Activated CD4-positive, CD25-positive, alpha-beta regulatory T cell treated with anti-CD3 and anti-CD28 coated beads, Interleukin-2, amount 50 U/mL, for 24 hours (primary cell): Measurements from ENCODE around the gene IL1A.

Experiments
- ATAC-seq, 2 donors: fragments of 150-1000 bp; cut with Tn5 transposase; one replicate each; pipeline ENCODE4 v1.10.0; 2021; ENCODE audit warnings: mild to moderate bottlenecking in 1 of 2, moderate library complexity in 1 of 2

The IL1A gene

DNA sequence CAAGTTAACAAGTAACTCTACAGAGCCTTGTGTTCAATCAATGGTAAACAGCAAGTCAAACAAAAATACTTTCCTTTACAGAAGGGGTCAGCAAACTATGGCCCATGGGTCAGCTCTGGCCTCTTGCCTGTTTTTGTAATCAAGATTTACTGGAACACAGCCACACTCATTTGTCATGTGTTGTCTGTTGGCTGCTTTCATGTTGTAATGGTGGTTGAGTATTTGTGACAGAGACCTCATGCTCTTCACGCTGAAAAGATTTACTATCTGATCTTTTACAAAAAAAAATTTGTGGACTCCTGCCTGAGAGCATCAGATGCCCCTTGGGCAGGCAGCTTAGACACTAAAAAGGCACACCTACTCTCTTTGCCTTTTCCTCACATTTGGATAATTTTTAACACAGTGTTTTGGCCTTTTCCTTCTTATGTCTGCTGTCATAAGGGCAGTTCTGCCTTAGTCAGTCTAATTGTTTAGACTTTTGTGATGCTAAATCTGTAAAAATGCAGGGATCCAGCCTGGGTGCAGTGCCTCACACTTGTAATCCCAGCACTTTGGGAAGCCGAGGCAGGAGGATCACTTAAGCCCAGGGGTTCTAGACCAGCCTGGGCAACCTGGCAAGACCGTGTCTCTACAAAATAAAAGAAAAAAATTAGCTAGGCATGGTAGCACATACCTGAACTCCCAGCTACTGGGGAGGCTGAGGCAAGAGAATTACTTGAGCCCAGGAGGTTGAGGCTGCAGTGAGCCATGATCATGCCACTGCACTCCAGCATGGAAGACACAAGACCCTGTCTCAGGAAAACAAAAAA, 34.0 kb upstream of the IL1A start:
- no peak for ATAC-seq

DNA sequence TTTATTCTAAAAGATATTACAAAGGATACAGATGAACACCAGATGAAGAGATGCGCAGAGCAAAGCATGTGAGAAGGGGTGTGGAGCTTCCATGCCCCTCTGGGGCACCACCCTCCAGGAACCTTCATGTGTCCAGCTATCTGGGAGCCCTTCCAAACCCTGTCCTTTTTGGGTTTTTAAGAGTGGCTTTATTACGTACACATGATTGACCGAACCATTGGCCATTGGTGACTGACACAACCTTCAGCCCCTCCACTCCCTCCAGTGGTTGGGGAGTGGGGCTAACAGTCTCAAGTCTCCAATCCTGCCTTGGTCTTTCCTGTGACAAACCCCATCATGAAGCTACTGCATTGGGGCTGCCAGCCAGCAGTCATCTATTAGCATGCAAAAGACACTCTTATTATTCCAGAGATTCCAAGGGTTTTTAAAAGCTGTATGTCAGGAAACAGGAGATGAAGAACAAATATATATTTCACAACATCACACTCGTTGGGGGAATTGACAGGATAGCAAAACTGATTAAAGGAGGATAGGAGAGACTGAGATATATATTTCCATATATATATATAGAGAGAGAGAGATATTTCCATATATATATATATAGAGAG, 32.9 kb upstream of the IL1A start:
- no peak for ATAC-seq

DNA sequence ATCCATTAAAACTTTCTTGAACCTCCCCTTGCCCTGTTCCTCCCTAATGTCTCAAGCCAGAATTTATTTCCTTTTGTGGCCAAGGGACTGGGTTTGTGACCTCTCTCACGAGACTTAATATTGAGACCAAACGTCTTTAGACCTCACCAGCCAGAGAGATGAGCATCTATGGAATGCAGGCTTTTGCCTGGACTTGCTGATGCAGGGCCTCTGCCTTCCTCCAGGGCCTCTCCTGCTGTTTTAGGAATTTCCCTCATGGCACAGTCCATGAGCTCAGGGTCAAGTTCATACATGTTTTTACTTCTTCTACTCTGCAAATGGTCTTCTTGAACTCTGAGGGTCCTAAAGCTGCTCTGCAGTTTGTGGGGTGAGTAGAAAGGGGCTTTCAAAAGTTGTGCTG, 30.0 kb upstream of the IL1A start:
- ATAC-seq, result no peak

DNA sequence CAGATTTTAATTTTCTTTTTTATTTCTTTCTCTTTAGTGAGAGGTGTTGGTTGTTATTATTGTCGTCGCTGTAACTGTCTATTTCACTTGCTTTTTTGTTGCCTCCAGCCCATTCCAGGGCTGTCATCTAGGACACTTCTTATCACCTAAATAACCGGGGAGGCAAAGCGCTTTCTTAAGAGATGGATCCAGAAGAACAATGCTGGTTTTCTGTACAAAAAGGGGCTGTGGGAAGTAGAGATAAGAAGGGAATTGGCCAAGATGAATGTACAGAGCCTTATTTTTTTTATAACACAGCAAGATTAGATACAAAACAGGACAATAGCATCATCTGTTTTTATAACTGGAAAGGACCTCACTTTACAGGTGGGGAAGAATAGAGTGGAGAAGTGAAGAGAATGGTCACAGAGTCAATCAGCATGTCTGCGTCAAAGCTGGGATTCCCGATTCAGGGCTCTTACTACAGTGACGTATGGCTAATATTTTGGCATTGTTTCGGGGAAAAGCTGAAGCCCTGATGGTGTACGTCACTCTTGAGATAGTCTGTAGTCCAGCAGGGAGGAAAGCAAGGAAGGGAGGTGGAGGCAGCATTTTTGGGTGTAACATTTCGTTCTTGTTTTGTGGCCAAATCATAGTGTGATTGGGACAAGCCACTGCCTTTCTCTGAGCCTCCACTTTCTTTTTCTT, 29.1 kb upstream of the IL1A start:
- no peak for ATAC-seq

DNA sequence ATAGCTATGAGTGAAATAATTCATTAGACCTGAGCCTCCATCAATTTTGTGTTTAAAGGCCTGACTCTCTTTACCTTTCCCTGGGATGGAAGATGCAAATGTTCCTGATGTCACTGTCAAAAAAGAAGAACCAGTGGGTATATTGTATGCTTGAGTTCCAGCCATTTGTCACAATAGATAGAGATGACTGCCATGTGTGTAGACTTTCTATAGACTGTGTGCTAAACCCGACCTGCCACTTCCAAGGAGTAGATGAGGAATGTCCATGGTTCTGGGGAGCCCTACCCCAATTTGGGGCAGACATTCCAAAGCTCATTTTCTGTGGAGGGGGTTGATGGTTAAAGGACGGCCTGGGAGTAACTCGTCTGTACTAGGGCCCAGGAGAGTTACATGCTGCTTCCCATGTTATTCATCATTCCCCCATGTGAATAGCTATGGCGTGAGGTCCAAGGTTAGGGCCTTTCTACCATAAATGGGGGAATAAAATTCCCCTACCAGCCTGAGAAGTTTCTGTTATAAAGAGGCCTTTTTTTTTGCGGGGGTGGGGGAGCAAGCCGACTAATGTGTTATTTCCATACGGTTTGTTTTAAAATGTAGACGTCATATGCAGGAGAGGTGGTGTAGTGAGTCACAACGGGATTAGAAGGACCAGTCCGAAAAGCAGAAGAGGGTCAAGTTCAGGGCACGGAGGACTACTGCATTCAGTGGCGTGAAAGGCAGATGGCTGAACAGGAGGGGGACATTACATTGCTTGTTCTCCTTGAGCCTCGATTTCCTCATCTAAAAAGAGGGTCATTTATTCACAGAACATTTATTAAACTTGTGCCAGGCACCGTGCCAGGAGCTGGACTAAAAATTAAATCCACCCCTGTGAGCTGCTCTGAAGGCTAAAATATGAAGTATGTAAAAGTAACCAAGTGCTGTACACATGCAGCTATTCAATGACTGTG, 28.3 kb upstream of the IL1A start:
- ATAC-seq, result peak; percentile 23 to 25

- ATAC-seq, result peak; percentile 80 to 81
These were observed 27.6 kb upstream of the IL1A start for GRCh38 chr2:112811841-112812306.

- ATAC-seq, result no peak
These were observed 27.1 kb upstream of the IL1A start for GRCh38 chr2:112811276-112811831.

GRCh38 chr2:112809112-112809511, 24.8 kb upstream of the IL1A start:
- ATAC-seq, result no peak

DNA sequence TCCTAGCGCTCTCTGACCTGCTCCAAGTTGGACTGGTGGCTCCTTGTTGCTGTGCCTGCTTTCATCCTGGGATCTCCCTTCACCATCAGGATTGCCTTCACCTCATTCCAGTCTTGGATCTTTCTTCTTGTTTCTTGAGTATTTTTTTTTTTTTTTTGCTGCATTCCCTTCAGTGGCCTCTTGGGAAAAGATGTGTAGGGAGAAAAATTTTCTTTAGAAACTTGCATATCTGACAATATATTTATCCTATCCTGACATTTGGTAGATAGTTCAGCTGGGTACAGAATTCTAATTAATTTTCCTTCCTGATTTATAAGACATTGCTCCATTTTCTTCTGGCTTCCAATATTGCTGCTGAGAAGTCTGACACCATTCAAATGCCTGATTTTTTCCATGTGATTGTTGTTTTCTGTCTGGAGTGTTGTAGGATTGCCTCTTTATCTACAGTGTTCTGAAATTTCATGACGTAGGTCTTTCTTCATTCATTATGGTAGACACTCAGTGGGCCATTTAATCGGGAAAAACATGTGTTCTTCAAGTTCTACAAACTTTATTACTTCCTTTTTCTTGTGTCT, 23.0 kb upstream of the IL1A start:
- no peak for ATAC-seq

DNA sequence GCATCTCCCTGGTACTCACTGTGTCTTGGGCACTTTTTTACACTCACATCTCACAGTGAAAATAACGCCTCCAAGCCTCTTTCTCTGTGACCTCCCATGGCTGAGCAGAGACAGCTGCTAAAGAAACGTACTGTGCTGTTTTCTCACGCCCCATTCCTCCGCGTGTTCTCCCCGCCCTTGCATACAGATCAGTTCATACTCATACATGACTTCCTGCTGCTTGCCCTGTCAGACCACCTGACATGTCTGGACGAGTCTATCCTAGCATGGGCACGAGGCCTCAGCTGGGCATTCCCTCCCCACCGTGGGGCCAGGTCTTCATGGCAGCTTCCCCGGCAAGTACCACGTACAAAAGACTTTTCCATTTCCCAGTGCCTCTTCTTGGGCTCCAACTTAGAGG, 21.2 kb upstream of the IL1A start:
- ATAC-seq, result no peak

GRCh38 chr2:112803691-112804521, 19.6 kb upstream of the IL1A start:
- ATAC-seq, result peak; percentile 90 to 91

GRCh38 chr2:112800881-112801583, 16.7 kb upstream of the IL1A start:
- ATAC-seq, result no peak

GRCh38 chr2:112798979-112799975, 15.0 kb upstream of the IL1A start:
- ATAC-seq, result no peak

GRCh38 chr2:112796486-112796885, 12.2 kb upstream of the IL1A start:
- ATAC-seq, result no peak

DNA sequence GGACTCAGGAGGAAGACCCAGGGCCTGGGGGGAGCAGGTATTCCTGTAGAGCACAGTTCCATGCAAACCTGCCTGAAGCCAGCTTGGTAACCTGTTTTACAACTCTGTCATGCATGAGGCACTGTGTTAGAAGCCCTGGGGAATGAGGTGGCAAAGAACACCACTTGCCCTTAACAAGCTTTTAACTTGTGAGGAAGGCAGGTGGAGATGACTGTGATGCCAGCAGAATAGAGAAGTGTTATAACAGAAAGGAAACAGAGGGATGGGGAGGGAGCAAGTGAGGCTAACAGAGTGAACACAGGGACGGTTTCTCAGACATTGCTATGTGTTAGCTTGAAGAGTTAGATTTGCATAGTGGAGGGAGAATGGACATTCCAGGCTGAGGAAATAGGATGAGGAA, 11.5 kb upstream of the IL1A start:
- no peak for ATAC-seq

DNA sequence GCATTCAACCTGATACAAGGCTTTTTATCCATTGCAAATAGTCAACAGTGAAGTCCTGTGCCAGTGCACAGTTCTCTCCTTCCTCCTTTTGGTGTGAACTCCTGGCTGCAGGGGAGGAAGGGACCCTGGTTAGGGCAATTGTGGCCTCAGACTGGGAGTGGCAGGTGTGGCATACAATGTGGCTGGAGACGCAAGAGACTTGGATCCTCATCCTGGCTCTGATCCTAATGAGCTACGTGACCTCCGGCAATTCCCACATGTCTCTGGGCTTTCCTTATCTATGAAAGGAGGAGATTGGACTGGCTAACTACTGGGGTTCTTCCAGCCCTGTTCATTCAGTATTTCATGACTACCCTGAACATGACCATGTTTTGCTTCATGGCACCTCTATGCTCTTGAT, 10.5 kb upstream of the IL1A start:
- ATAC-seq, result no peak

DNA sequence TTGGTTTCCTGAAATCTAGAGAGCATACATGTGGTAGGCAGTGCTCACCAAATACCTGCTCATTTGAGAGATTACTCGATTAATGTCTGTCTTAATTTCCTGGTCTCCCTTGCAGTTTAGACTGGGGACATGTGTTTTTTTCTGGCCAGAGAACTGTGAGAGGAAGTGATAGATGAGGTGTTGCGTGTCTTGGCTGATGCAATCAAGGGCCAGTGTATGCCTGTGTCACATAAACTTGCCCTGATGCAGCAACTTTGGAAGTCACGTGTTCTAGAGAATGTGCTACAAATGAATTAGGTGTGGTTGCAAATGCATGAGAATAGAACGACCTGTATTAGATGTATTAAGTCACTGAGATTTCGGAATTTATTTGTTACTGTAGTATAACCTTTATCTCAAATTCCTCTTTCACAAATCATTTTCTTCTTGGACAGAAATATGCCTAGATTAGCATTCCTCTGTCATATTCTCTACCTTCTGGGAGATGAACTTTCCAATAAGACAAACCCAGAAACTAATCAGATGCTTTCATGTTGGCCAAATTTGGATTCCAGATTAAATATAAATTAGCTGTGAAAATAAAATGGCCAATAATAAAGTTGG, 9.9 kb upstream of the IL1A start:
- ATAC-seq, result peak; percentile 71 to 83

- ATAC-seq, result peak; percentile 21 to 61
These were observed 9.2 kb upstream of the IL1A start for GRCh38 chr2:112793449-112793978.
